ENCODE data around the gene SYNM.

Gene SYNM

DNA sequence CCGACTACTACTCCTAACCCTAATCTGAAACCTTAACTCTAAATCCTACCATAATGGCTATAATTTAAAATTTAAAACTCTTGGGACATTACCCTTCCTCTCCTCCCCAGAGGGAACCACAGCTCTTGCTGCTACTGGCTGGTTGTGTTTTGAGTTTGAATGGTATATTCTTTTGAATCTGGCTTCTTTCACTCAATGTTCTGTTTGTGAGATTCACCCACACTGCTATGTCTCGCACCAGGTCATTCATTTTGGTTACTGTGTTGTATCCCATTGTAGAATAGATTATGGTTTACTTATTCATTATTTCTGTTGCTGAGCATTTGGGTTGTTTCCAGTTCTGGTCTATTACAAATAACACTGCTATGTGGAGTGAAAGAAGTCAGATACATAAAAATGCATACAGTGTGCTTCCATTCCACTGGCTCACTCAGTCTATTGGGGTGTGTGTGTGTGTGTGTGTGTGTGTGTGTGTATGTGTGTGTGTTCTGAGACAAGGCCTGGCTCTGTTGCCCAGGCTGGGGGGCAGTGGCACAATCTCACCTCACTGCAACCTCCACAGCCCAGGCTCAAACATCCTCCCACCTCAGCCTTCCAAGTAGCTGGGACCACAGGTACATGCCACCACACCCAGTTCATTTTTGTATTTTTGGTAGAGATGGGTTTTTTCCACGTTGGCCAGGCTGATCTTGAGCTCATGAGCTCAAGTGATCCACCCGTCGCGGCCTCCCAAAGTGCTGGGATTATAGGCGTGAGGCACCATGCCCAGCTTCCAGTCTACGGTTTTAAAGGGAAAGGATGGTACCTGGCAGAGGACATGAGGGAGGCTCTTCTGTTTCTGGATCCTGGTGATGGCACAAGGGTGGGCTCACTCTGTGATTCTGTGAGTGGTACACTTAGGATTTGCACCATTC, 19.2 kb upstream of the SYNM start:
- no peak; the same call in 2 of the 3 replicates for ATAC-seq
- TF ChIP-seq CSDC2 (CRISPR knock-in tag; IDR thresholded peaks at IDR 0.05) (no peak), ZC3H10 (CRISPR knock-in tag; IDR thresholded peaks at IDR 0.05) (no peak), ZNF565 (CRISPR knock-in tag; conservative IDR thresholded peaks at IDR 0.05; ENCODE audit: low read depth) (no peak), GLIS3 (CRISPR knock-in tag; IDR thresholded peaks at IDR 0.05) (no peak), RARB (CRISPR knock-in tag; IDR thresholded peaks at IDR 0.05) (no peak), ISL1 (CRISPR knock-in tag; IDR thresholded peaks at IDR 0.05) (no peak), TOX (CRISPR knock-in tag; IDR thresholded peaks at IDR 0.05; ENCODE audit: borderline replicate concordance) (no peak), BACH2 (CRISPR knock-in tag; IDR thresholded peaks at IDR 0.05; ENCODE audit: borderline replicate concordance) (no peak), TCF4 (CRISPR knock-in tag; IDR thresholded peaks at IDR 0.05; ENCODE audit: borderline replicate concordance) (no peak), OSR1 (CRISPR knock-in tag; IDR thresholded peaks at IDR 0.05) (no peak), ZNF8 (CRISPR knock-in tag; IDR thresholded peaks at IDR 0.05) (no peak), ZNF70 (CRISPR knock-in tag; IDR thresholded peaks at IDR 0.05) (no peak), ARNTL (CRISPR knock-in tag; IDR thresholded peaks at IDR 0.05; ENCODE audit: borderline replicate concordance, low read depth) (no peak), ZFP30 (CRISPR knock-in tag; IDR thresholded peaks at IDR 0.05) (no peak), SNAI2 (CRISPR knock-in tag; IDR thresholded peaks at IDR 0.05) (no peak)
- TF ChIP-seq, protein P1, sequence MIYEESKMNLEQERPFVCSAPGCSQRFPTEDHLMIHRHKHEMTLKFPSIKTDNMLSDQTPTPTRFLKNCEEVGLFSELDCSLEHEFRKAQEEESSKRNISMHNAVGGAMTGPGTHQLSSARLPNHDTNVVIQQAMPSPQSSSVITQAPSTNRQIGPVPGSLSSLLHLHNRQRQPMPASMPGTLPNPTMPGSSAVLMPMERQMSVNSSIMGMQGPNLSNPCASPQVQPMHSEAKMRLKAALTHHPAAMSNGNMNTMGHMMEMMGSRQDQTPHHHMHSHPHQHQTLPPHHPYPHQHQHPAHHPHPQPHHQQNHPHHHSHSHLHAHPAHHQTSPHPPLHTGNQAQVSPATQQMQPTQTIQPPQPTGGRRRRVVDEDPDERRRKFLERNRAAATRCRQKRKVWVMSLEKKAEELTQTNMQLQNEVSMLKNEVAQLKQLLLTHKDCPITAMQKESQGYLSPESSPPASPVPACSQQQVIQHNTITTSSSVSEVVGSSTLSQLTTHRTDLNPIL (CRISPR knock-in tag; IDR thresholded peaks at IDR 0.05; ENCODE audit: low read depth) = no peak
- TF ChIP-seq, protein P2, sequence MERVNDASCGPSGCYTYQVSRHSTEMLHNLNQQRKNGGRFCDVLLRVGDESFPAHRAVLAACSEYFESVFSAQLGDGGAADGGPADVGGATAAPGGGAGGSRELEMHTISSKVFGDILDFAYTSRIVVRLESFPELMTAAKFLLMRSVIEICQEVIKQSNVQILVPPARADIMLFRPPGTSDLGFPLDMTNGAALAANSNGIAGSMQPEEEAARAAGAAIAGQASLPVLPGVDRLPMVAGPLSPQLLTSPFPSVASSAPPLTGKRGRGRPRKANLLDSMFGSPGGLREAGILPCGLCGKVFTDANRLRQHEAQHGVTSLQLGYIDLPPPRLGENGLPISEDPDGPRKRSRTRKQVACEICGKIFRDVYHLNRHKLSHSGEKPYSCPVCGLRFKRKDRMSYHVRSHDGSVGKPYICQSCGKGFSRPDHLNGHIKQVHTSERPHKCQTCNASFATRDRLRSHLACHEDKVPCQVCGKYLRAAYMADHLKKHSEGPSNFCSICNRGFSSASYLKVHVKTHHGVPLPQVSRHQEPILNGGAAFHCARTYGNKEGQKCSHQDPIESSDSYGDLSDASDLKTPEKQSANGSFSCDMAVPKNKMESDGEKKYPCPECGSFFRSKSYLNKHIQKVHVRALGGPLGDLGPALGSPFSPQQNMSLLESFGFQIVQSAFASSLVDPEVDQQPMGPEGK (CRISPR knock-in tag; IDR thresholded peaks at IDR 0.05; ENCODE audit: borderline replicate concordance) = no peak
- TF ChIP-seq, protein P3, sequence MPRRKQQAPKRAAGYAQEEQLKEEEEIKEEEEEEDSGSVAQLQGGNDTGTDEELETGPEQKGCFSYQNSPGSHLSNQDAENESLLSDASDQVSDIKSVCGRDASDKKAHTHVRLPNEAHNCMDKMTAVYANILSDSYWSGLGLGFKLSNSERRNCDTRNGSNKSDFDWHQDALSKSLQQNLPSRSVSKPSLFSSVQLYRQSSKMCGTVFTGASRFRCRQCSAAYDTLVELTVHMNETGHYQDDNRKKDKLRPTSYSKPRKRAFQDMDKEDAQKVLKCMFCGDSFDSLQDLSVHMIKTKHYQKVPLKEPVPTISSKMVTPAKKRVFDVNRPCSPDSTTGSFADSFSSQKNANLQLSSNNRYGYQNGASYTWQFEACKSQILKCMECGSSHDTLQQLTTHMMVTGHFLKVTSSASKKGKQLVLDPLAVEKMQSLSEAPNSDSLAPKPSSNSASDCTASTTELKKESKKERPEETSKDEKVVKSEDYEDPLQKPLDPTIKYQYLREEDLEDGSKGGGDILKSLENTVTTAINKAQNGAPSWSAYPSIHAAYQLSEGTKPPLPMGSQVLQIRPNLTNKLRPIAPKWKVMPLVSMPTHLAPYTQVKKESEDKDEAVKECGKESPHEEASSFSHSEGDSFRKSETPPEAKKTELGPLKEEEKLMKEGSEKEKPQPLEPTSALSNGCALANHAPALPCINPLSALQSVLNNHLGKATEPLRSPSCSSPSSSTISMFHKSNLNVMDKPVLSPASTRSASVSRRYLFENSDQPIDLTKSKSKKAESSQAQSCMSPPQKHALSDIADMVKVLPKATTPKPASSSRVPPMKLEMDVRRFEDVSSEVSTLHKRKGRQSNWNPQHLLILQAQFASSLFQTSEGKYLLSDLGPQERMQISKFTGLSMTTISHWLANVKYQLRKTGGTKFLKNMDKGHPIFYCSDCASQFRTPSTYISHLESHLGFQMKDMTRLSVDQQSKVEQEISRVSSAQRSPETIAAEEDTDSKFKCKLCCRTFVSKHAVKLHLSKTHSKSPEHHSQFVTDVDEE (CRISPR knock-in tag; IDR thresholded peaks at IDR 0.05) = no peak
- TF ChIP-seq, protein P4, sequence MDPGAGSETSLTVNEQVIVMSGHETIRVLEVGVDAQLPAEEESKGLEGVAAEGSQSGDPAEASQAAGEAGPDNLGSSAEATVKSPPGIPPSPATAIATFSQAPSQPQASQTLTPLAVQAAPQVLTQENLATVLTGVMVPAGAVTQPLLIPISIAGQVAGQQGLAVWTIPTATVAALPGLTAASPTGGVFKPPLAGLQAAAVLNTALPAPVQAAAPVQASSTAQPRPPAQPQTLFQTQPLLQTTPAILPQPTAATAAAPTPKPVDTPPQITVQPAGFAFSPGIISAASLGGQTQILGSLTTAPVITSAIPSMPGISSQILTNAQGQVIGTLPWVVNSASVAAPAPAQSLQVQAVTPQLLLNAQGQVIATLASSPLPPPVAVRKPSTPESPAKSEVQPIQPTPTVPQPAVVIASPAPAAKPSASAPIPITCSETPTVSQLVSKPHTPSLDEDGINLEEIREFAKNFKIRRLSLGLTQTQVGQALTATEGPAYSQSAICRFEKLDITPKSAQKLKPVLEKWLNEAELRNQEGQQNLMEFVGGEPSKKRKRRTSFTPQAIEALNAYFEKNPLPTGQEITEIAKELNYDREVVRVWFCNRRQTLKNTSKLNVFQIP (CRISPR knock-in tag; IDR thresholded peaks at IDR 0.05; ENCODE audit: borderline replicate concordance, low read depth) = no peak
- TF ChIP-seq, protein P5, sequence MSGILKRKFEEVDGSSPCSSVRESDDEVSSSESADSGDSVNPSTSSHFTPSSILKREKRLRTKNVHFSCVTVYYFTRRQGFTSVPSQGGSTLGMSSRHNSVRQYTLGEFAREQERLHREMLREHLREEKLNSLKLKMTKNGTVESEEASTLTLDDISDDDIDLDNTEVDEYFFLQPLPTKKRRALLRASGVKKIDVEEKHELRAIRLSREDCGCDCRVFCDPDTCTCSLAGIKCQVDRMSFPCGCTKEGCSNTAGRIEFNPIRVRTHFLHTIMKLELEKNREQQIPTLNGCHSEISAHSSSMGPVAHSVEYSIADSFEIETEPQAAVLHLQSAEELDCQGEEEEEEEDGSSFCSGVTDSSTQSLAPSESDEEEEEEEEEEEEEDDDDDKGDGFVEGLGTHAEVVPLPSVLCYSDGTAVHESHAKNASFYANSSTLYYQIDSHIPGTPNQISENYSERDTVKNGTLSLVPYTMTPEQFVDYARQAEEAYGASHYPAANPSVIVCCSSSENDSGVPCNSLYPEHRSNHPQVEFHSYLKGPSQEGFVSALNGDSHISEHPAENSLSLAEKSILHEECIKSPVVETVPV (CRISPR knock-in tag; IDR thresholded peaks at IDR 0.05) = no peak

DNA sequence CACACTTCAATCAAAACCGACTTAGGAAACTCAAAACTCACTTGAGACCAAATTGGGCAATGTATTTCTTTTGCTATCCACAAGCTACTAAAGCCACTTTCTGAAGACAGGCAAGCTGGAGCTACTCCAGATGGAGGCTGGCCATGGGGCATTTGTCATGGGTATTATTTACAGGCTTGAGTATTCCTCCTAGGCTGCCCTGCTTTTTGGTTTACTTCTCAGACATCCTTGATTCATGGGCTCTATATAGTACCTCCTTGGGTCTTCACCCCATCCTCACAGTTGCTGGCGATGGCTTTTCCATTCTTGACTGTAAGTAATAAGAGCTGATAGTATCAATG, 18.6 kb upstream of the SYNM start:
- no peak for ATAC-seq

More for the DNA sequence above, 18.6 kb upstream of the SYNM start:
- no peak for TF ChIP-seq PPARA (CRISPR knock-in tag; IDR thresholded peaks at IDR 0.05; ENCODE audit: borderline replicate concordance)
- TF ChIP-seq ESRRG (CRISPR knock-in tag; IDR thresholded peaks at IDR 0.05) = no peak
- TF ChIP-seq, protein P1 (CRISPR knock-in tag; IDR thresholded peaks at IDR 0.05; ENCODE audit: low read depth) = no peak
- TF ChIP-seq ZFP30 (CRISPR knock-in tag; IDR thresholded peaks at IDR 0.05) = no peak
- TF ChIP-seq, protein P4 (CRISPR knock-in tag; IDR thresholded peaks at IDR 0.05; ENCODE audit: borderline replicate concordance, low read depth) = no peak
- TF ChIP-seq ZC3H10 (CRISPR knock-in tag; IDR thresholded peaks at IDR 0.05) = no peak
- TF ChIP-seq OSR1 (CRISPR knock-in tag; IDR thresholded peaks at IDR 0.05) = no peak
- no peak for TF ChIP-seq ZNF8 (CRISPR knock-in tag; IDR thresholded peaks at IDR 0.05)
- no peak for TF ChIP-seq ZNF70 (CRISPR knock-in tag; IDR thresholded peaks at IDR 0.05)
- TF ChIP-seq SNAI2 (CRISPR knock-in tag; IDR thresholded peaks at IDR 0.05) = no peak
- TF ChIP-seq TOX (CRISPR knock-in tag; IDR thresholded peaks at IDR 0.05; ENCODE audit: borderline replicate concordance) = no peak

Measured in SK-N-SH treated with all-trans-retinoic acid at 6 μM for 48 hours (cell line).